AG08395 (cell line): ENCODE data around the gene LDB2.
"Not testable (repeated sequence)": the region's sequence is repeated elsewhere in the genome, so short reads cannot be mapped to it uniquely, and the experiment has no call there.

Source experiments
- DNase-seq: peaks from one replicate; pipeline ENCODE4 v3.0.0; 2012; ENCODE audit warnings: mixed read lengths, low spot score

Gene LDB2

GRCh38 chr4:16544869-16545268, 353.6 kb downstream of the LDB2 start:
- DNase-seq = no peak

- no peak for DNase-seq
These were observed 354.2 kb downstream of the LDB2 start for GRCh38 chr4:16544251-16544721.

- DNase-seq = no peak
These were observed 360.5 kb downstream of the LDB2 start for GRCh38 chr4:16537926-16538325.

- peak; percentile 76 for DNase-seq
These were observed 366.0 kb downstream of the LDB2 start for GRCh38 chr4:16532240-16532970.

GRCh38 chr4:16530688-16531635, 367.5 kb downstream of the LDB2 start:
- DNase-seq = no peak

GRCh38 chr4:16524911-16525554, 373.4 kb downstream of the LDB2 start:
- DNase-seq = peak; percentile 77

GRCh38 chr4:16524406-16524805, 374.0 kb downstream of the LDB2 start:
- DNase-seq = no peak

- DNase-seq = not testable (repeated sequence)
These were observed 374.9 kb downstream of the LDB2 start for GRCh38 chr4:16523526-16523925.

- DNase-seq = no peak
These were observed 377.1 kb downstream of the LDB2 start for GRCh38 chr4:16521156-16521915.

GRCh38 chr4:16516796-16517439, 381.5 kb downstream of the LDB2 start:
- DNase-seq = peak; percentile 68

- no peak for DNase-seq
These were observed 384.6 kb downstream of the LDB2 start for GRCh38 chr4:16513876-16514275.

- DNase-seq = no peak
These were observed 389.5 kb downstream of the LDB2 start for GRCh38 chr4:16508968-16509367.

GRCh38 chr4:16505726-16506125, 392.7 kb downstream of the LDB2 start:
- peak; percentile 22 for DNase-seq

GRCh38 chr4:16505267-16505666, 393.2 kb downstream of the LDB2 start:
- no peak for DNase-seq

GRCh38 chr4:16503421-16504100, 394.9 kb downstream of the LDB2 start:
- no peak for DNase-seq

- no peak for DNase-seq
These were observed 399.5 kb downstream of the LDB2 start for GRCh38 chr4:16498978-16499377.

- peak; percentile 83 for DNase-seq
These were observed 401.9 kb downstream of the LDB2 start for GRCh38 chr4:16496501-16496900.

GRCh38 chr4:16492872-16493271, 405.6 kb downstream of the LDB2 start:
- no peak for DNase-seq

- DNase-seq = no peak
These were observed 409.2 kb downstream of the LDB2 start for GRCh38 chr4:16489226-16489625.

- DNase-seq = no peak
These were observed 410.4 kb downstream of the LDB2 start for GRCh38 chr4:16488084-16488483.

- DNase-seq = no peak
These were observed 413.7 kb downstream of the LDB2 start for GRCh38 chr4:16484711-16485110.
